ENCODE results near the gene PTPRN2. TPM values are rescaled to one million over a fixed set of nuclear protein-coding genes. Genes with fewer than 3 reads are reported as not detected.
"Not testable (repeated sequence)": the region's sequence is repeated elsewhere in the genome, so short reads cannot be mapped to it uniquely, and the experiment has no call there.

The PTPRN2 gene
- total and polyA plus RNA-seq, 4 donors: 18.1 to 69.9 (median 50.4) TPM

DNA sequence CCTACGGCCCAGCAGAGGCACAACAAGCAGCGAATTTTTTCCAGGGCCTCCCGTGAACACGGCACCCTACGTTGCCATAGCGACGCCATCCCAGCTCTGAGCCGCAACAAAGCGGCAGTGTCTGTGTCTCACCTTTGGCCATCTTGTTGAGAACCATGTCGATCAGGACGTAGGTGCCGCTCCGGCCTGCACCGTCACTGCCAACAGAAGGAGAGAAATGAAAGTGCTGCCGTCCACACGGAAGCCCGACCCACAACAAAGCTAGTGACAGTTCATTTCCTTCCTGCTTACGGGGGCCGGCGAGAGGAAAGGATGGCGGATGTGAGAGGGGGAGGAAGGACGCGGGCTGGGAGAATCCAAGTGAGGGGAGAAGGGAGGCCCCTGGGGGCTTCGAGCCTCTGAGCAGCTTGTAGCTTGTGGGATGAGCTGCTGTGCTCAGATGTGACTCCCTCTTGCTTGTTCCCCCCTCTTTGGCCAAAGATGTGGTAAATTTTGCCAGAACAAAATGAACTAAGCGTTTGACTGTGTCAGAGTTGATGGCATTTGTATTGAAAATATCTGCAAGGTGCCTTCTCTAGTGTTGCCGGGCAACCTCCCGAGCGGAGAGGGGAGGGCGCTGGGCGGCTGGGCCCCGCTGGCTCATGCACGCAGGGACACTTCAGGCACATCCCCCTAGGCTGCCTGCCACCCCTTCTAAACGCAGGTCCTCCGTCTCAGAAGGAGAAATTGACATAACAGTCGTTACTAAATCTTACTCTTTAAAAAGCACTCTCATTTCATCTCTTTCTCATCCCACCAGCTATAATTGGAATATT lies 1018.6 kb downstream of the PTPRN2 start:
- under 1% methylated on average over 26 of the region's 35 CpGs for WGBS (ENCODE audit: insufficient coverage)
- Histone ChIP-seq H3K27me3 (ENCODE audit: control insufficient read depth, insufficient read depth, low read length) (no peaks in the 10 kb centered on the region), H3K4me1 (ENCODE audit: control insufficient read depth, insufficient read depth, low read length) (peaks cover 33% of the 10 kb centered on the region), H3K36me3 (ENCODE audit: control insufficient read depth, insufficient read depth, low read length) (peaks cover 30% of the 10 kb centered on the region), H3K27ac (ENCODE audit: low read depth, low read length) (peak overlapping the region; percentile 54), H3K9me3 (ENCODE audit: control insufficient read depth, insufficient read depth, low read length) (no peaks in the 10 kb centered on the region), H3K4me3 (ENCODE audit: low read depth, low read length) (peak overlapping the region; percentile 64)
- DNase-seq (ENCODE audit: low read depth in 4 of 6, low spot score in 6 of 6): peak in 5 of 6 donors; percentile 43 to 93 (median 69)

DNA sequence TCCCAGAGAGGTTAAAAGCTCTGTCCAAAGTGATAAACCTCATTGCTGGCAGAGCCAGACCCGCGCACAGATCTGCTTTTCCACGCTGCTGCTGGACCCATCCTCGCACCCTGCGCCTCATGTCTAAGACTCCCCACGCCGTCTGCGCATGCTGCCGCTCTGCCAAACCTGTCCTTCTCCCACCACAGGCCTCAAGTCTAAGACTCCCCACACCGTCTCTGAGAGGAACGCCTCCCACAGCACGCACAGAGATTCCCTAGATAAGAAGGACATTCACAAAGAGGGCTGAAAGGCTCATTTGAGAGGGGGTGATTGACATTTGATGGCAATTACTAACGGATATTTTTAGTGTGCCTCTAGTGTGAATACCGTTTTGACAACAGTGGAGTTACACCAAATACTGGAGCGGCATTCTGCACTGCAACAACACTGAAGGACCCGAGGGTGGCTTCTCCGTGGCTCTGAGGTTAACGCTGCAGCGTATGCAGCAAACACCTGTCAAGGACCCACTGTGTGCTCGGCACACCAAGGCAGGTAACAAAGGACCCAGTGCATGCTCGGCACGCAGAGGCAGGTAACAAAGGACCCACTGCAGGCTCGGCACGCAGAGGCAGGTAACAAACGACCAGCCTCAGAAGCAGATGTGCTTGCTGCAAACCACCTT lies 1019.4 kb downstream of the PTPRN2 start:
- Histone ChIP-seq H3K9me3 (ENCODE audit: control insufficient read depth, insufficient read depth, low read length) (no peaks in the 10 kb centered on the region), H3K27ac (ENCODE audit: low read depth, low read length) (peak overlapping the region; percentile 54), H3K4me3 (ENCODE audit: low read depth, low read length) (peak overlapping the region; percentile 64), H3K36me3 (ENCODE audit: control insufficient read depth, insufficient read depth, low read length) (peaks cover 32% of the 10 kb centered on the region), H3K27me3 (ENCODE audit: control insufficient read depth, insufficient read depth, low read length) (no peaks in the 10 kb centered on the region), H3K4me1 (ENCODE audit: control insufficient read depth, insufficient read depth, low read length) (peaks cover 33% of the 10 kb centered on the region)
- 40% methylated on average over 22 of the region's 25 CpGs for WGBS (ENCODE audit: insufficient coverage)
- peak in 1 of 6 donors; percentile 48 for DNase-seq (ENCODE audit: low read depth in 4 of 6, low spot score in 6 of 6)

DNA sequence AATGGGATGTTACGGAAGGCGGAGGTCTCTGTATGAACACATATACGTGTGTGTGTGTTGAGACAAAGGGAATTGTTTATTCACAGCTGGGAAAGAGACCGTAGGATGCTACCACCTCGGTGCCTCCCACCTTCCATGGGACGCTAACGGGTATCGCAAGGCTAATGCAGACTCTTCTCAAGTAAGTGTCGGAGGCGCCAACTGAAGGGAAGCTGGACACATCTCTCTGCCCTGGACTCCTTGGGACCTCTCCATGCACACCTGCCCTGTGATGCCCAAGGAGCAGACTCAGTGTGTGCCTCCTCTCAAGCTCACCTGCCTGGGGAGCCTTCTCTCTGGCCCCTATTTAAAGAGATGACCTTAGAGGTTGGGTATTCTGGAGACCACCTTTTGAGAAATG lies 1020.0 kb downstream of the PTPRN2 start:
- Histone ChIP-seq H3K36me3 (ENCODE audit: control insufficient read depth, insufficient read depth, low read length) (peaks cover 32% of the 10 kb centered on the region), H3K9me3 (ENCODE audit: control insufficient read depth, insufficient read depth, low read length) (no peaks in the 10 kb centered on the region), H3K27ac (ENCODE audit: low read depth, low read length) (no peak overlapping the region), H3K27me3 (ENCODE audit: control insufficient read depth, insufficient read depth, low read length) (no peaks in the 10 kb centered on the region), H3K4me3 (ENCODE audit: low read depth, low read length) (no peak overlapping the region), H3K4me1 (ENCODE audit: control insufficient read depth, insufficient read depth, low read length) (peaks cover 33% of the 10 kb centered on the region)
- peak in 1 of 6 donors; percentile 43 for DNase-seq (ENCODE audit: low read depth in 4 of 6, low spot score in 6 of 6)
- 79% methylated on average over 7 of the region's 10 CpGs for WGBS (ENCODE audit: insufficient coverage)

DNA sequence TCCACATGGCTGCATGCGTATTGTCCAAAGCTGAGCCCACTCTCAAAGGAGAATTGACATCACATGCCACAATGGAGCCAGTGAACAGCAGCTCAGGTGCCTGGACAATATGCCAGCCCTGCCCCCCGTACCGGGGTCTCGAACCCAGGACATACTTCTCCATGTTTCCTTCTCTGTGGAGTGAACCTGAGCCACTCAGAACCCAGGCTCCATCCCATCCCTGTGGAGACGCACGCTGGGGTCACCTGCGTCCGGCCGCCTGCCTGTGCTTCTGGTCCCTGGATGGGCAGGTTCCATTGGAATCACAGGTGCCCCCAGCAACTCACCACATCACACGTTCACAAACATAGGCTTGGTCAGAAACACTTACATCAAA lies 1021.0 kb downstream of the PTPRN2 start:
- Histone ChIP-seq H3K27me3 (ENCODE audit: control insufficient read depth, insufficient read depth, low read length) (no peaks in the 10 kb centered on the region), H3K4me3 (ENCODE audit: low read depth, low read length) (no peak overlapping the region), H3K9me3 (ENCODE audit: control insufficient read depth, insufficient read depth, low read length) (no peaks in the 10 kb centered on the region), H3K36me3 (ENCODE audit: control insufficient read depth, insufficient read depth, low read length) (peaks cover 39% of the 10 kb centered on the region), H3K27ac (ENCODE audit: low read depth, low read length) (no peak overlapping the region), H3K4me1 (ENCODE audit: control insufficient read depth, insufficient read depth, low read length) (peaks cover 33% of the 10 kb centered on the region)
- DNase-seq (ENCODE audit: low read depth in 4 of 6, low spot score in 6 of 6): no peak
- whole genome bisulfite sequencing (ENCODE audit: insufficient coverage): 95% methylated on average over 9 of the region's 10 CpGs

DNA sequence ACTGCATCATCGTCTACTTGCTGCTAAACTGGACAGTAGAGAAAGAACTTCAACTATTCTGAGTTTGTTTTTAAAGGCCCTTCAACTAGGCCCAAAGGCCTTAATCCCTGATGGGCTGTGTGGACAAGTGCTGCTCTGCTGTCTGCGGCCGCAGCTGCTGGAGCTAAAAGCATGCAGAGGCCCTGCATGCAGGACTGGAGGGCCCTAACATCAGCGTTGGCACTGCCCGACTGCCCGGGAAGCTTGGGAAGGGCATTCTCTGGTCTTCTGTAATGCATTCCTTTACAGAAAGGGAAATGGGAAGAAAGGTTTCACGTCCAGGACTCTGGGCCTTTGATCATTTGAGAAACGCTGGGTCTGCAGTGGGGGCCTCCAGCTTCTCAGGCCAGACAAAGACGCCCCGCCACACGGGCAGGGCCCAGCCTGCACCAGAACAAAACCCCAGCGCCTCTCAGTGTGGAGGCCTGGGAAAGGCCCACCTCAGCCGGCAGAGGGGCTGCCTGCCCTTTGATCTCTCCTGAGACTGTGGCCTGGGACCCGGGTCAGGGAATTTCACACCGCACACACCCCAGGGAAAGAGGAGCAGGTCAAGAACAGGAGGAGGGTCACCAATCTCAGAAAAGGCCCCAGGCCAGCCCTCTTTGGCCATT lies 1021.5 kb downstream of the PTPRN2 start:
- Histone ChIP-seq H3K4me3 (ENCODE audit: low read depth, low read length) (no peak overlapping the region), H3K27ac (ENCODE audit: low read depth, low read length) (no peak overlapping the region), H3K36me3 (ENCODE audit: control insufficient read depth, insufficient read depth, low read length) (peaks cover 44% of the 10 kb centered on the region), H3K4me1 (ENCODE audit: control insufficient read depth, insufficient read depth, low read length) (peaks cover 36% of the 10 kb centered on the region), H3K9me3 (ENCODE audit: control insufficient read depth, insufficient read depth, low read length) (no peaks in the 10 kb centered on the region), H3K27me3 (ENCODE audit: control insufficient read depth, insufficient read depth, low read length) (no peaks in the 10 kb centered on the region)
- DNase-seq (ENCODE audit: low read depth in 4 of 6, low spot score in 6 of 6): no peak
- WGBS (ENCODE audit: insufficient coverage): 48% methylated on average over 15 of the region's 15 CpGs

DNA sequence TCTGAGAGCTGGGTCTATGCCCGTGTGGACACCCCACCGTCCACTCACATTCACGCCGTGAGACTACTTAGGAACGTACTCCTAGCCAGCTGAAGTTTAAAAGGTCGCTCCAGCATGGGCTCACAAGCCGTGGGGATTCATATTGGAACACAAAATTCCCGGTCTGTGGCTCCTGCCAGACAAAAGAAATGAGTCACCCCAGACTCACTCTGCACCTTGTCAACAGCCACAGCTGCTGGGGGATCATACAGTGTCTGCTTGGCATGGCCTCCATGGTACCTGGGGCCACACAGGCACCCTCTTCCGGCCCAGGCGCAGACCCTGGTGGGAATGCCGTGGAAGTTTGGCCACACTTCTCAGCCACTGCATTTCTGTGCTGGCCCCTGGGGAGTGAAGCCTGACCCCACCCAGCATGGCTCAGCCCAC lies 1022.4 kb downstream of the PTPRN2 start:
- peaks cover 47% of the 10 kb centered on the region for H3K36me3 ChIP-seq (ENCODE audit: control insufficient read depth, insufficient read depth, low read length)
- H3K27ac ChIP-seq (ENCODE audit: low read depth, low read length): no peak overlapping the region
- H3K4me1 ChIP-seq (ENCODE audit: control insufficient read depth, insufficient read depth, low read length): peaks cover 38% of the 10 kb centered on the region
- DNase-seq (ENCODE audit: low read depth in 4 of 6, low spot score in 6 of 6): no peak
- 88% methylated on average over 11 of the region's 11 CpGs for WGBS (ENCODE audit: insufficient coverage)
- H3K9me3 ChIP-seq (ENCODE audit: control insufficient read depth, insufficient read depth, low read length): no peaks in the 10 kb centered on the region
- no peak overlapping the region for H3K4me3 ChIP-seq (ENCODE audit: low read depth, low read length)
- H3K27me3 ChIP-seq (ENCODE audit: control insufficient read depth, insufficient read depth, low read length): no peaks in the 10 kb centered on the region

GRCh38 chr7:157564517-157565177 lies 1023.0 kb downstream of the PTPRN2 start:
- Histone ChIP-seq H3K4me1 (ENCODE audit: control insufficient read depth, insufficient read depth, low read length) (peaks cover 38% of the 10 kb centered on the region), H3K36me3 (ENCODE audit: control insufficient read depth, insufficient read depth, low read length) (peaks cover 52% of the 10 kb centered on the region), H3K9me3 (ENCODE audit: control insufficient read depth, insufficient read depth, low read length) (no peaks in the 10 kb centered on the region), H3K27ac (ENCODE audit: low read depth, low read length) (no peak overlapping the region), H3K4me3 (ENCODE audit: low read depth, low read length) (no peak overlapping the region), H3K27me3 (ENCODE audit: control insufficient read depth, insufficient read depth, low read length) (no peaks in the 10 kb centered on the region)
- DNase-seq (ENCODE audit: low read depth in 4 of 6, low spot score in 6 of 6): no peak
- 98% methylated on average over 18 of the region's 18 CpGs for WGBS (ENCODE audit: insufficient coverage)

GRCh38 chr7:157563467-157564135 lies 1024.0 kb downstream of the PTPRN2 start:
- Histone ChIP-seq H3K4me1 (ENCODE audit: control insufficient read depth, insufficient read depth, low read length) (peaks cover 28% of the 10 kb centered on the region), H3K36me3 (ENCODE audit: control insufficient read depth, insufficient read depth, low read length) (peaks cover 61% of the 10 kb centered on the region)
- H3K27me3 ChIP-seq (ENCODE audit: control insufficient read depth, insufficient read depth, low read length); DNase-seq (ENCODE audit: low read depth in 4 of 6, low spot score in 6 of 6); H3K4me3 ChIP-seq (ENCODE audit: low read depth, low read length); H3K9me3 ChIP-seq (ENCODE audit: control insufficient read depth, insufficient read depth, low read length); H3K27ac ChIP-seq (ENCODE audit: low read depth, low read length): not testable (repeated sequence)
- 80% methylated on average over 9 of the region's 20 CpGs for WGBS (ENCODE audit: insufficient coverage)
